B cell (primary cell): ENCODE data around the gene CD55. TPM values are rescaled to one million over a fixed set of nuclear protein-coding genes. Genes with fewer than 3 reads are reported as not detected.

Experiments used
- ATAC-seq: fragments of 200-7000 bp; cut with Tn5 transposase; one replicate; pipeline ENCODE4 v1.10.0; 2021; ENCODE audit warnings: low read depth, mild to moderate bottlenecking, moderate number of reproducible peaks, moderate library complexity
- CTCF ChIA-PET: fragments of 350-600 bp; sonication (Branson Sonifier 250); formaldehyde crosslinking; loops from one replicate; lab custom pipeline; 2021; ENCODE audit warnings: antibody characterized with exemption, inconsistent platforms; lab: Charles Lee
- POLR2A ChIA-PET: fragments of 350-600 bp; sonication (Branson Sonifier 250); formaldehyde crosslinking; loops from one replicate; lab custom pipeline; 2021; ENCODE audit warnings: antibody characterized with exemption; lab: Charles Lee
- DNase-seq: peaks from one replicate; pipeline ENCODE4 v3.0.0; 2013
- H2AFZ ChIP-seq: 2 replicates; pipeline ENCODE4 v1.6.1; 2012; ENCODE audit warnings: mild to moderate bottlenecking, low read depth, low read length; ENCODE audit not compliant: insufficient read depth, poor library complexity, severe bottlenecking
- H3K27ac ChIP-seq, 2 donors: 1 replicate in 1 of 2; 2 replicates in 1 of 2; pipeline ENCODE4 v1.5.1; 2012 to 2013; ENCODE audit warnings: low read length in 2 of 2, mild to moderate bottlenecking in 2 of 2, moderate library complexity in 1 of 2
- H3K27me3 ChIP-seq, 4 experiments: fragments of 200-600 bp in 1 of 4; sonication (generic) in 1 of 4; replicated peaks in 1 of 4; 1 replicate in 2 of 4; 2 replicates in 2 of 4; pipeline versions ENCODE4 v1.6.1 to v1.7.0; 2013 to 2016; ENCODE audit warnings: low read length in 3 of 4, mild to moderate bottlenecking in 2 of 4, mixed read lengths in 1 of 4, moderate library complexity in 1 of 4; ENCODE audit not compliant: insufficient read depth in 4 of 4, control insufficient read depth in 3 of 4; ENCODE audit errors: control extremely low read depth in 1 of 4
- H3K36me3 ChIP-seq, 2 experiments: replicated peaks in 1 of 2; 1 replicate in 1 of 2; 2 replicates in 1 of 2; pipeline versions ENCODE4 v1.6.1 to v1.7.1; 2013; ENCODE audit warnings: low read length in 1 of 2; ENCODE audit not compliant: insufficient read depth in 2 of 2, control insufficient read depth in 1 of 2; ENCODE audit errors: control extremely low read depth in 1 of 2, extremely low read depth in 1 of 2
- H3K4me1 ChIP-seq, 2 donors: fragments of 200-600 bp in 1 of 2; sonication (generic) in 1 of 2; 1 replicate in 1 of 2; 2 replicates in 1 of 2; pipeline versions ENCODE4 v1.5.1 to v1.6.1; 2013 to 2017; ENCODE audit warnings: low read length in 2 of 2; ENCODE audit not compliant: control insufficient read depth in 2 of 2, insufficient read depth in 2 of 2
- H3K4me2 ChIP-seq: replicated peaks from 2 replicates; pipeline ENCODE3; 2012; ENCODE audit warnings: mild to moderate bottlenecking, low read depth, low read length; ENCODE audit not compliant: poor library complexity, severe bottlenecking
- H3K4me3 ChIP-seq, 5 experiments: fragments of 200-600 bp in 1 of 5; sonication (generic) in 1 of 5; 1 replicate in 3 of 5; 2 replicates in 2 of 5; pipeline versions ENCODE4 v1.5.1 to v1.7.0; 2011 to 2016; ENCODE audit warnings: low read length in 4 of 5, mild to moderate bottlenecking in 4 of 5, low read depth in 2 of 5, control low read depth in 1 of 5, moderate library complexity in 1 of 5; ENCODE audit not compliant: insufficient read depth in 1 of 5; ENCODE audit errors: control extremely low read depth in 1 of 5, extremely low read depth in 1 of 5
- H3K79me2 ChIP-seq: fragments of 200-600 bp; sonication (generic); one replicate; pipeline ENCODE4 v1.6.0; 2016; ENCODE audit warnings: low read length; ENCODE audit not compliant: control insufficient read depth, insufficient read depth
- H3K9ac ChIP-seq: fragments of 200-600 bp; sonication (generic); 2 replicates; pipeline ENCODE4 v1.6.1; 2017; ENCODE audit warnings: mild to moderate bottlenecking, low read length, moderate library complexity
- H3K9me3 ChIP-seq, 3 donors: one replicate each; pipeline versions ENCODE4 v1.6.1 to v1.7.1; 2013; ENCODE audit warnings: low read length in 2 of 3; ENCODE audit not compliant: control insufficient read depth in 2 of 3, insufficient read depth in 1 of 3; ENCODE audit errors: control extremely low read depth in 1 of 3
- H4K20me1 ChIP-seq: 2 replicates; pipeline ENCODE4 v1.6.0; 2012; ENCODE audit warnings: mild to moderate bottlenecking, low read length; ENCODE audit not compliant: insufficient read depth, control insufficient read depth, poor library complexity, severe bottlenecking
- H3K27ac Mint-ChIP-seq: one replicate; pipeline ENCODE4 v1.8.0; 2021; ENCODE audit warnings: mixed read lengths
- H3K27me3 Mint-ChIP-seq: one replicate; pipeline ENCODE4 v1.8.0; 2021; ENCODE audit warnings: mixed read lengths
- H3K4me1 Mint-ChIP-seq: one replicate; pipeline ENCODE4 v1.8.0; 2021; ENCODE audit warnings: mixed read lengths
- H3K4me3 Mint-ChIP-seq: one replicate; pipeline ENCODE4 v1.8.0; 2021; ENCODE audit warnings: mixed read lengths
- H3K9me3 Mint-ChIP-seq: one replicate; pipeline ENCODE4 v1.8.0; 2022; ENCODE audit warnings: mixed read lengths; ENCODE audit not compliant: insufficient read depth
- CTCF ChIP-seq: fragments of 200-600 bp; IDR thresholded peaks from one replicate; pipeline ENCODE4 v1.8.0; 2022; ENCODE audit warnings: antibody characterized with exemption, mild to moderate bottlenecking
- EZH2 ChIP-seq: IDR thresholded peaks from 2 replicates; pipeline ENCODE4 v1.6.1; 2012; ENCODE audit warnings: borderline replicate concordance, low read depth, mild to moderate bottlenecking, moderate library complexity, low read length; ENCODE audit not compliant: insufficient read depth, poor library complexity, severe bottlenecking
- WGBS: methylation state at CpG from one replicate; pipeline ENCODE4 v1.1.5; 2013; ENCODE audit warnings: missing lambda C conversion rate; ENCODE audit not compliant: insufficient coverage; 5-methylcytosine and 5-hydroxymethylcytosine counted together
- intact Hi-C: fragments of 100-400 bp; cut with micrococcal nuclease; formaldehyde crosslinking; loops from one replicate; pipeline ENCODE4 v1.10.0; 2022
- polyA plus RNA-seq: library from polyadenylated mRNA; depleted of rRNA; stranded (reverse); fragments of >200 nt; gene quantifications from 2 replicates; pipeline ENCODE4 v1.2.3, GENCODE V29; 2012
- total RNA-seq, 2 donors: library from RNA; stranded (reverse); fragments of 120-200 nt in 1 of 2; gene quantifications; 1 replicate in 1 of 2; 2 replicates in 1 of 2; pipeline versions ENCODE4 v1.2.3 to v1.2.4, GENCODE V29; 2013 to 2022

Gene CD55
- total and polyA plus RNA-seq, 2 donors (not counting 1 experiment from before 2014, with no cell fraction given): 98.3 to 239 TPM

- Histone ChIP-seq H2AFZ (peak overlapping the region; percentile 65), H4K20me1 (no peaks in the 10 kb centered on the region), H3K9me3 (no peaks in the 10 kb centered on the region), H3K79me2 (no peaks in the 10 kb centered on the region), H3K4me3 (peak overlapping the region in 3 of 5 experiments; percentile 15 to 33 (median 25)), H3K4me1 (peaks cover 18 to 23% of the 10 kb centered on the region in 2 donors), H3K27ac (peak overlapping the region; percentile 67 to 88), H3K4me2 (peak overlapping the region; percentile 65), H3K36me3 (no peaks in the 10 kb centered on the region), H3K27me3 (no peaks in the 10 kb centered on the region), H3K9ac (peak overlapping the region; percentile 57)
- H3K4me3 Mint-ChIP-seq: peak overlapping the region; percentile 74
- no peak for TF ChIP-seq CTCF
- TF ChIP-seq EZH2: no peak
- ChIA-PET POLR2A (interaction anchor here (0.6 to 2.2 kb wide), 3 partner anchors 9 to 15 kb away, joined by 6 to 13 read pairs (median 7); partner anchors contain the start of gene CD55), CTCF (interaction anchor here (0.9 to 1.4 kb wide), 3 partner anchors 11 to 97 kb away, joined by 4 to 7 read pairs (median 4); partner anchors contain the start of gene CD55)
- no peaks in the 10 kb centered on the region for H3K27me3 Mint-ChIP-seq
- peak overlapping the region; percentile 83 for H3K27ac Mint-ChIP-seq
- ATAC-seq (peak; percentile 58), DNase-seq (peak; percentile 55)
- intact Hi-C loops: loop anchor here (1.0 kb wide), 2 partner anchors 11 kb away; partner anchors contain the start of gene CD55
- no peaks in the 10 kb centered on the region for H3K9me3 Mint-ChIP-seq
- WGBS: 0% methylated on average over 1 of the region's 4 CpGs
- H3K4me1 Mint-ChIP-seq: peaks cover 29% of the 10 kb centered on the region
Measured at GRCh38 chr1:207309745-207310273, 11.7 kb upstream of the CD55 start.

- H3K27me3 Mint-ChIP-seq: no peaks in the 10 kb centered on the region
Measured at GRCh38 chr1:207311888-207312603, 9.4 kb upstream of the CD55 start.

More at GRCh38 chr1:207311888-207312603, 9.4 kb upstream of the CD55 start:
- H3K79me2 ChIP-seq: no peaks in the 10 kb centered on the region
- no peak overlapping the region for H3K4me3 ChIP-seq
- DNase-seq (no peak), ATAC-seq (no peak)
- H3K9ac ChIP-seq: no peak overlapping the region
- no peaks in the 10 kb centered on the region for H3K9me3 ChIP-seq
- no peaks in the 10 kb centered on the region for H3K27me3 ChIP-seq
- TF ChIP-seq EZH2: no peak
- no peak for TF ChIP-seq CTCF
- H3K4me1 ChIP-seq: peaks cover 31 to 34% of the 10 kb centered on the region in 2 donors
- ChIA-PET CTCF (interaction anchor here (1.0 kb wide), 1 partner anchor 233 kb away, joined by 4 read pairs; no protein-coding TSS in a partner anchor), POLR2A (no interaction called here)
- Mint-ChIP-seq H3K27ac (no peak overlapping the region), H3K9me3 (no peaks in the 10 kb centered on the region), H3K4me3 (no peak overlapping the region), H3K4me1 (peaks cover 42% of the 10 kb centered on the region)
- 100% methylated on average over 2 of the region's 3 CpGs for WGBS
- no peak overlapping the region for H3K27ac ChIP-seq
- H3K36me3 ChIP-seq: no peaks in the 10 kb centered on the region
- intact Hi-C loops: no loop called here
- H2AFZ ChIP-seq: no peak overlapping the region
- no peaks in the 10 kb centered on the region for H4K20me1 ChIP-seq
- no peak overlapping the region for H3K4me2 ChIP-seq
